Retinal pigment epithelial cell (primary cell): Measurements from ENCODE around the gene GNB1.

Experiments used
- DNase-seq: peaks from one replicate; pipeline ENCODE4 v3.0.0-alpha.2; 2010; ENCODE audit warnings: low read depth
- H3K4me3 ChIP-seq: 2 replicates; pipeline ENCODE4 v1.5.1; 2011; ENCODE audit warnings: mild to moderate bottlenecking, low read length, control low read depth, moderate library complexity
- TF ChIP-seq, protein P1 (sequence below): conservative IDR thresholded peaks from 2 replicates; pipeline ENCODE4 v1.5.1; 2011; ENCODE audit warnings: low read depth, low read length, control low read depth, inconsistent platforms

Gene GNB1

DNA sequence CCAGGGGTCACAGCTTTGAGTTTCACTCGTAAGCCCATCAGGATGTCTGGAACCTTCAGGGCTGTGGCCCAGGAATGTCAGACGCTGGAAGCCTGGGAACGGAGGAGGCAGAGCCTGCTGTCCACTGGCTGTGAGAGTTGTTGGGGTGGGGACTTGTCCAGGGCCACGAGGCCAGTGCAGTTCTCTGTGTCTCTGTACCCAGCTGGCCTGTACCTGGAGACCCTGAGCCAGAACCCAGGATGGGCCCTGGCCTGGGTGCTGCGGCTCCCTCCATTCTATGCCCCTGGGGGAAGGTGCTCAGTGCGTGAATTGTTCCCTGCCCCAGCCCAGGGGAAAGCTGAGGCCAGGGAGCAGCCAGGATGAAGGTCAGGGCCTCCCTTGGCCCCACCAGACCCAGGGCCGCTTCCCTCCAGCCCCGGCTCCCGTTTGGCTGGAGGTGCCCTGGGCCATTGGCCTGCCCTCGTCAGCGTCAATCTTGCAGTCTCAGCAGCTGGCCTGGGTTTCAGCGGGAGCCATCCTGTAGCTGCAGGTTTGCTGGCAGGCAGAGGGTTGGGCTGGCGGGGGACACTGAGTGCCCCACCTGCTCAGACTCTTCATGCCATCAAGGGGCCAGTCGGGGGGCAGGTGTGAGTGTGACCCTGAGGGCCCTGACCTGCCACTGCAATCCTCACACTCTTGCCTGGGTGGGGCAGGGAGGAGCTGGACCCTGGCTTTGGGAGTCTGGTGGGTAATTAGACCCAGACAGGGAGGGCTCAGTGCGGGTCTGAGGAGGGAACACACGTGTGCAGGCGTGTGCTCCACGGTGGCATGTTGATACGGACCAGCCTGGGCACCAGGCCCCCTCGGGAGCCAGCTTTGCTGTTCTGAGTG is 23.4 kb upstream of the GNB1 start:
- DNase-seq: no peak
- TF ChIP-seq, protein P1, sequence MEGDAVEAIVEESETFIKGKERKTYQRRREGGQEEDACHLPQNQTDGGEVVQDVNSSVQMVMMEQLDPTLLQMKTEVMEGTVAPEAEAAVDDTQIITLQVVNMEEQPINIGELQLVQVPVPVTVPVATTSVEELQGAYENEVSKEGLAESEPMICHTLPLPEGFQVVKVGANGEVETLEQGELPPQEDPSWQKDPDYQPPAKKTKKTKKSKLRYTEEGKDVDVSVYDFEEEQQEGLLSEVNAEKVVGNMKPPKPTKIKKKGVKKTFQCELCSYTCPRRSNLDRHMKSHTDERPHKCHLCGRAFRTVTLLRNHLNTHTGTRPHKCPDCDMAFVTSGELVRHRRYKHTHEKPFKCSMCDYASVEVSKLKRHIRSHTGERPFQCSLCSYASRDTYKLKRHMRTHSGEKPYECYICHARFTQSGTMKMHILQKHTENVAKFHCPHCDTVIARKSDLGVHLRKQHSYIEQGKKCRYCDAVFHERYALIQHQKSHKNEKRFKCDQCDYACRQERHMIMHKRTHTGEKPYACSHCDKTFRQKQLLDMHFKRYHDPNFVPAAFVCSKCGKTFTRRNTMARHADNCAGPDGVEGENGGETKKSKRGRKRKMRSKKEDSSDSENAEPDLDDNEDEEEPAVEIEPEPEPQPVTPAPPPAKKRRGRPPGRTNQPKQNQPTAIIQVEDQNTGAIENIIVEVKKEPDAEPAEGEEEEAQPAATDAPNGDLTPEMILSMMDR: no peak
- H3K4me3 ChIP-seq: no peak overlapping the region

DNA sequence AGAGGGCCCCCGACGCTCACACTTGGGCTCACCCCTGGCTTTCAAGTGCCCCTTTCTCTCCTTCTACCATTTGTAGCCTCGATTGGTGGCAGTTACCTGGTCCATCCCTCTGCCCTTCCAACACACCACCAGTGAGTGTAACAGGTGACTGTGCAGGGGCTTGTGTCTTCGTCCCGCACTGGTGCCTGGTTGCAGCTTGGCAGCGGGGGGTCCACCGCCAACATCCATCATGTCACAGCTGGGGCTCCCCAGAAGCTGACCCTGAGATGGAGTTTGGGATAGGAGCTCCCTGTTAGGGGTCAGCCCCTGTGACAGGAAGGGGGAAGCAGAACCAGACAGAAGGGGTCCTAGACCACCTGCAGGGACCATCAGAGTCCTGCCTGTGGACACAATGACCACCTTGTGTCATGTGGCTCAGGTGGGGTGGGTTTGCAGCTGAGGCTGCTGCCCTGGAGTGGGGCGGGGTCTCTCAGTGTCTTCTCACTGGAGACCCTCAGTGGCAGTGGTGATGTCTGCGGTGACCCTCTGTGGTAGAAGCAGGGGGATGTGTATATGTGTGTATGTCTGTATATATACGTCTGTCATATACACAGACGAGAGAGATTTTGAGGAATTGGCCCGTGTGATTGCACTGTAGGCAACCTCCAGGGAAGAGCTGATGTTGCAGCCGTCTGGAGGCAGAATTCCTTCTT is 20.6 kb upstream of the GNB1 start:
- H3K4me3 ChIP-seq: no peak overlapping the region
- DNase-seq: no peak
- TF ChIP-seq, protein P1: no peak

DNA sequence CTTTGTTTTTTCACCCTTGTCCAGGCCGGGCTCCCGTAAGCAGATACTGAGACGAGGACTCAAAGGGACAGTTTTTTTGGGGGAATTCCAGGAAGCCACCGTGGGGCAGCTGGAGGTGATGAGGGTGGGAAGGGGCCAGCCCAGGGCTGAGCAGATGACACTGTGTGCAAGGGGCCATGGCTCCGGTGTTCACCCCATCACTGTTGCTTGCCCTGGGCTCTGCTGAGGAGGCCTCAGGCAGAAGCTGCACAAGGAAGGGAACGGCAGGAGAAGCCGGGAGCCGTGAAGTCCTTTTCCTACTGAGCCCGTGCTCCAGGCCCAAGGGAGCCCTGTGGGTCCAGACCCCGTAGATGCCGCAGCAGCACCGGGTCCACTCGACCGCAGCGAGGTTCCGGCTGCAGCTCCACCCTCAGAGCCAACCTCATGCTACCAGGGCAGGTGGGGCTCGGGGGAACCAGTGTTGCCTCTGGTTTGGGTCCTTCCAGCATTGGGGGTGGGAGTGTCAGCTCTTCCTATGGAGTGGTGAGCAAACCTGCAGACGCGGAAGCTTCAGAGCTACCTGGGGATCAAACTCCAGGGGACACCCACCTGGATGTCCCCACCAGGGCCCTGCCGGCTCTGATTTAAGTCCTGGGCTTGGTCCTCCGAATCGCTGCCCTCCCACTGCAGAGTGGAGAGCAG is 19.9 kb upstream of the GNB1 start:
- TF ChIP-seq, protein P1: no peak
- DNase-seq: no peak
- H3K4me3 ChIP-seq: no peak overlapping the region

DNA sequence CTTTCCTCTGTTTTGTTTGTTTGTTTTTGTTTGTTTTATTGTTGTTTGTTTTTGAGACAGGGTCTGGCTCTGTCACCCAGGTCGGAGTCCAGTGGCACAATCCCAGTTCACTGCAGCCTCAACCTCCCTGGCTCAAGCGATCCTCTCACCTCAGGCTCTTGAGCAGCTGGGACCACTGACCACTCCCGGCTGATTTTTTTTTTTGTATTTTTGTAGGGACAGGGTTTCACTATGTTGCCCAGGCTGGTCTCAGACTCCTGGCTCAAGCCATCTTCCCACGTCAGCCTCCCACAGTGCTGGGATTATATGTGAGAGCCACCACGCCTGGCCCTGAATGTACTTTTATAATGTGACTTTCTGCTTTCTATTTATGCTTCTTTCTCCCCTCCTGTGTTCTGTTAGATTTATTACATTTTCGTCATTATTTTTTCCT is 19.2 kb upstream of the GNB1 start:
- TF ChIP-seq, protein P1: no peak
- H3K4me3 ChIP-seq: no peak overlapping the region
- no peak for DNase-seq

DNA sequence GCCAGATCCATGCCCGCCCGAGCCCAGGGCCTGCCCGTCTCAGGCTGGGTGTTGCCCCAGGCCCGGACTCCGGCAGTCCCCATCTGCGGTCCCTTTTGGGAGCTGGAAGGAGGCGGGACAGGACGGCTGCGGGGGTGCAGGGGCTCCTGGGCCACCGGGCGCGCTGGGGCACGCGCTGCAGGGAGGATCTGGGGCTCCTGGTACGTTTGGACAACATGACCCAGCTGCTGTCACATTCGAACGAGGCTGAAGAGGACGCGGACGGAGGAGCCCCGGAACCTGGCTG is 17.6 kb upstream of the GNB1 start:
- TF ChIP-seq, protein P1: no peak
- H3K4me3 ChIP-seq: peak overlapping the region; percentile 60
- no peak for DNase-seq

DNA sequence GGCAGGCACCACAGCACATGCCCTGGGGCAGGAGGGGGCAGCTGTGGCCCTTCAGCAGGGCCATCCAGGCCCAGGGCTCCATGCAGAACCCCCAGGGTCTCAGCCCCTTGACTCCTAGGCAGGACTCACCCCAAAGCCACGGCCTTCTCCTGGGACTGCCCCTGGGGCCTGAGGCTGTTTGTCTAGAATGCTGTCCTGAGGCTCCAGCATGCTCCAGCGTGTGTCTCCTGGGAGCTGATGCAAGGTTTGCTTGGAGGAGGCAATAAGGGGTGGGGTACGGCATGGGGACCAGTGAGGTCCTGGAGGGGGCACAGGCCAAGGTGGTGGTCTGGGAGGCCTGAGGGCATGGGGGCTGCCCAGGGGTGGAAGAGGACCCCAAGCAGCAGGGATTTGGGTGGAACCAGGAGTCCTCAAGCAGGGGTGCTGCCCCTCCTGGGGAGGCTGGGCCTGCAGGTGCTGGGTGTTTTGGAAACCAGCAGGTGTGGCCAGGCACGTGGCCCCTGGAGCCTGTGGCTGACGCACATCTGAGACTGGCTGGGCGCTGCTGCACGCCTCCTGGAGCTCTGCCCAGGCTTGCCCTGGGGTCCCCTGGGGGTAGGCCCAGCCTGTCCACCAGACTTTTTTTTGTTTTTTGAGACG is 16.3 kb upstream of the GNB1 start:
- H3K4me3 ChIP-seq: no peak overlapping the region
- DNase-seq: no peak
- TF ChIP-seq, protein P1: no peak
